Astrocyte (in vitro differentiated cells and primary cell): Measurements from ENCODE around the gene ANKRD40. TPM values are rescaled to one million over a fixed set of nuclear protein-coding genes. Genes with fewer than 3 reads are reported as not detected.

Experiments used
- DNase-seq: peaks from one replicate; pipeline ENCODE4 v3.0.0-alpha.2; 2010; ENCODE audit warnings: low read depth
- FAIRE-seq: peaks from 2 replicates; lab custom pipeline; 2011; peaks lifted over from hg19 to GRCh38; lab: Jason Lieb, UNC
- H2AFZ ChIP-seq: 2 replicates; pipeline ENCODE4 v1.6.0; 2012; ENCODE audit warnings: low read depth, low read length, inconsistent platforms
- H3K27ac ChIP-seq: 2 replicates; pipeline ENCODE4 v1.5.1; 2011; ENCODE audit warnings: low read depth, low read length, inconsistent platforms
- H3K27me3 ChIP-seq: 2 replicates; pipeline ENCODE4 v1.6.0; 2011; ENCODE audit warnings: low read length, inconsistent platforms; ENCODE audit not compliant: insufficient read depth
- H3K36me3 ChIP-seq: 2 replicates; pipeline ENCODE4 v1.5.1; 2011; ENCODE audit warnings: low read length, inconsistent platforms; ENCODE audit not compliant: insufficient read depth
- H3K4me1 ChIP-seq: 2 replicates; pipeline ENCODE4 v1.5.1; 2011; ENCODE audit warnings: low read length, inconsistent platforms; ENCODE audit not compliant: insufficient read depth
- H3K4me2 ChIP-seq: 2 replicates; pipeline ENCODE4 v1.6.0; 2012; ENCODE audit warnings: low read length, inconsistent platforms
- H3K4me3 ChIP-seq: 2 replicates; pipeline ENCODE4 v1.5.1; 2011; ENCODE audit warnings: low read depth, mild to moderate bottlenecking, low read length, inconsistent platforms; ENCODE audit not compliant: insufficient read depth
- H3K79me2 ChIP-seq: 2 replicates; pipeline ENCODE4 v1.6.0; 2012; ENCODE audit warnings: mild to moderate bottlenecking, low read length, inconsistent platforms; ENCODE audit not compliant: insufficient read depth
- H3K9ac ChIP-seq: 2 replicates; pipeline ENCODE4 v1.6.0; 2012; ENCODE audit warnings: mild to moderate bottlenecking, low read length, inconsistent platforms
- H3K9me3 ChIP-seq: 2 replicates; pipeline ENCODE4 v1.5.1; 2012; ENCODE audit warnings: low read depth, mild to moderate bottlenecking, low read length, inconsistent platforms; ENCODE audit not compliant: insufficient read depth
- H4K20me1 ChIP-seq: 2 replicates; pipeline ENCODE4 v1.6.0; 2012; ENCODE audit warnings: low read length, inconsistent platforms; ENCODE audit not compliant: insufficient read depth
- H3K27ac Mint-ChIP-seq: one replicate; pipeline ENCODE4 v1.8.0; 2021; ENCODE audit warnings: mild to moderate bottlenecking, mixed read lengths; ENCODE audit not compliant: unreplicated experiment
- H3K27me3 Mint-ChIP-seq: one replicate; pipeline ENCODE4 v1.8.0; 2021; ENCODE audit warnings: low read depth, mixed read lengths; ENCODE audit not compliant: unreplicated experiment
- H3K36me3 Mint-ChIP-seq: one replicate; pipeline ENCODE4 v1.8.0; 2021; ENCODE audit warnings: low read depth, mixed read lengths; ENCODE audit not compliant: unreplicated experiment
- H3K4me1 Mint-ChIP-seq: one replicate; pipeline ENCODE4 v1.8.0; 2021; ENCODE audit warnings: low read depth, mixed read lengths; ENCODE audit not compliant: unreplicated experiment
- H3K4me3 Mint-ChIP-seq: one replicate; pipeline ENCODE4 v1.8.0; 2021; ENCODE audit warnings: mild to moderate bottlenecking, moderate library complexity, mixed read lengths; ENCODE audit not compliant: unreplicated experiment
- H3K9me3 Mint-ChIP-seq: one replicate; pipeline ENCODE4 v1.8.0; 2021; ENCODE audit warnings: mild to moderate bottlenecking, mixed read lengths; ENCODE audit not compliant: unreplicated experiment
- CTCF ChIP-seq: IDR thresholded peaks from 2 replicates; pipeline ENCODE4 v1.5.1; 2011; ENCODE audit warnings: low read depth, mild to moderate bottlenecking, inconsistent platforms, low read length, moderate library complexity; ENCODE audit not compliant: insufficient read depth
- EZH2 ChIP-seq: IDR thresholded peaks from 2 replicates; pipeline ENCODE4 v1.6.1; 2012; ENCODE audit warnings: mild to moderate bottlenecking, low read length, inconsistent platforms; ENCODE audit not compliant: insufficient read depth
- total RNA-seq: library from RNA; stranded (reverse); gene quantifications from 2 replicates; pipeline ENCODE4 v1.2.1, GENCODE V29; 2021

ANKRD40 gene
- total RNA-seq, 1 donor from 2014 or later = 38.3 TPM

DNA sequence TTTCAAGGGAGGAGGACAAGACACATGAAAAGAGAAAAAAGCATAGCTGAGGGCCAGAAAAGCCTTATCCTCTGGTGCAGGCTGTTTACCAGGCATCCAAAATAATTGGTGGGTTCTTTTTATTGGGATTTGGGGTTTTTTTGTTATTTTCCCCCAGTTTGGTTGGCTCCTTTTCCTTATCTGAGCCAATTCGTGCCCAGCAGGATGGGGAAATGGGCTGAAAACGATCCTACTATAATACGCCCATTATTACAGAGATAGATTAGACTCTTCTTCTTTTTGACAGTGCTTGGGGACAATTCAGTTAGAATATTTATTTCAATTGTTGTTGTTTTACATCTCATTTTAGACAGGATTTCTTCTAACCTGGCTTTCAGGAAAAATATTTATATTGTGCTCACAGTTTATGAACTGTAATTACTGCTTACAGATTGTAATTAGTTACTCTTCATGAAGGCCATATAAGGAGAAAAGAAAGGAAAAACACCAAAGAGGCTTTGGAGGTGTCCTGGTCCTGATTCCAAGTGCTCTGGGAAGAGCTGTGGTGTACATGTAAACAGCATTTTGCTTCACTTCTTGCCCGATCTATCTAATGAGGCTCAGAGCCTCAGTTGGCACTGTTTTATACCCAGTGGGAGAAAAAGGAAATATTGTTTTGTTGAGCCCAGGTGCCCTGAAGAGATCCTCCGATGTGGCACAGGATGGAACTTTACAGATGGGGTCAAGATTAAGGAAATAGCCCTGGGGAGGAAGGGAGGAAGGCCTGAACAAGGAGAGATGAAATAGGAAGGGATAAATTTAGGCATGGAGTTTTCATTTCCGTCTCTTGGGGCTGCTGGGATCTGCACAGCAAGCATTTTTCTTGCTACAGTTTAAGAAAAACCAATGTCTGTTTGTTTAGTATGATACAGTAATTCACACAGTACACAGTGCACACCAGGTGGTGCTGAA, 611 bp upstream of the ANKRD40 start:
- peak overlapping the region; percentile 89 for H3K9ac ChIP-seq
- H3K4me3 Mint-ChIP-seq = peak overlapping the region; percentile 87
- H2AFZ ChIP-seq = peak overlapping the region; percentile 55
- TF ChIP-seq EZH2 (no peak), CTCF (no peak)
- no peaks in the 10 kb centered on the region for H3K27me3 Mint-ChIP-seq
- H3K36me3 ChIP-seq = peaks cover 3% of the 10 kb centered on the region
- no peak for FAIRE-seq
- H3K9me3 Mint-ChIP-seq = no peaks in the 10 kb centered on the region
- peaks cover 15% of the 10 kb centered on the region for H4K20me1 ChIP-seq
- DNase-seq = no peak
- peaks cover 23% of the 10 kb centered on the region for H3K4me1 Mint-ChIP-seq
- peaks cover 11% of the 10 kb centered on the region for H3K36me3 Mint-ChIP-seq
- H3K4me1 ChIP-seq = peaks cover 13% of the 10 kb centered on the region
- H3K27me3 ChIP-seq = no peaks in the 10 kb centered on the region
- peak overlapping the region; percentile 66 for H3K4me3 ChIP-seq
- peak overlapping the region; percentile 96 for H3K27ac Mint-ChIP-seq
- H3K4me2 ChIP-seq = peak overlapping the region; percentile 91
- no peaks in the 10 kb centered on the region for H3K9me3 ChIP-seq
- peaks cover 50% of the 10 kb centered on the region for H3K79me2 ChIP-seq
- H3K27ac ChIP-seq = peak overlapping the region; percentile 89

- no peak overlapping the region for H3K27ac ChIP-seq
- no peak for DNase-seq
- H3K9me3 ChIP-seq = no peaks in the 10 kb centered on the region
- no peaks in the 10 kb centered on the region for H3K27me3 ChIP-seq
- TF ChIP-seq EZH2 = no peak
- TF ChIP-seq CTCF = no peak
- Mint-ChIP-seq H3K36me3 (peaks cover 17% of the 10 kb centered on the region), H3K27ac (no peak overlapping the region), H3K27me3 (no peaks in the 10 kb centered on the region), H3K9me3 (no peaks in the 10 kb centered on the region), H3K4me1 (peaks cover 16% of the 10 kb centered on the region), H3K4me3 (no peak overlapping the region)
- no peak overlapping the region for H2AFZ ChIP-seq
- H3K79me2 ChIP-seq = peaks cover 71% of the 10 kb centered on the region
- FAIRE-seq = no peak
- H3K36me3 ChIP-seq = peaks cover 16% of the 10 kb centered on the region
- H3K9ac ChIP-seq = no peak overlapping the region
- peaks cover 45% of the 10 kb centered on the region for H4K20me1 ChIP-seq
- peaks cover 6% of the 10 kb centered on the region for H3K4me1 ChIP-seq
- H3K4me2 ChIP-seq = no peak overlapping the region
- H3K4me3 ChIP-seq = no peak overlapping the region
These were observed 4.6 kb downstream of the ANKRD40 start for GRCh38 chr17:50703162-50703561.
